Glutamatergic neuron (in vitro differentiated cells): ENCODE measurements around the gene SIGLEC11. TPM values are rescaled to one million over a fixed set of nuclear protein-coding genes. Genes with fewer than 3 reads are reported as not detected.
A peak's percentile ranks its signal among the peaks of the same experiment; 100 is the strongest.
"Not testable (repeated sequence)": the region's sequence is repeated elsewhere in the genome, so short reads cannot be mapped to it uniquely, and the experiment has no call there.

Experiments used
- DNase-seq: peaks from one replicate; pipeline ENCODE4 v3.0.0; 2022
- H3K27ac Mint-ChIP-seq: one replicate; pipeline ENCODE4 v1.8.0; 2020; ENCODE audit warnings: mild to moderate bottlenecking, mixed read lengths, inconsistent platforms; ENCODE audit not compliant: unreplicated experiment
- H3K27me3 Mint-ChIP-seq: one replicate; pipeline ENCODE4 v1.8.0; 2020; ENCODE audit warnings: mild to moderate bottlenecking, moderate library complexity, mixed read lengths, inconsistent platforms; ENCODE audit not compliant: unreplicated experiment
- H3K36me3 Mint-ChIP-seq: one replicate; pipeline ENCODE4 v1.8.0; 2020; ENCODE audit warnings: mild to moderate bottlenecking, mixed read lengths, inconsistent platforms; ENCODE audit not compliant: unreplicated experiment
- H3K4me1 Mint-ChIP-seq: one replicate; pipeline ENCODE4 v1.8.0; 2020; ENCODE audit warnings: mild to moderate bottlenecking, low read depth, mixed read lengths, inconsistent platforms; ENCODE audit not compliant: unreplicated experiment
- H3K4me3 Mint-ChIP-seq: one replicate; pipeline ENCODE4 v1.8.0; 2020; ENCODE audit warnings: mild to moderate bottlenecking, mixed read lengths, inconsistent platforms; ENCODE audit not compliant: unreplicated experiment
- H3K9me3 Mint-ChIP-seq: one replicate; pipeline ENCODE4 v1.8.0; 2020; ENCODE audit warnings: mild to moderate bottlenecking, moderate library complexity, mixed read lengths, inconsistent platforms; ENCODE audit not compliant: unreplicated experiment
- CTCF ChIP-seq: fragments of 200-600 bp; sonication (generic); IDR thresholded peaks from one replicate; pipeline ENCODE4 v1.5.0; 2021; ENCODE audit not compliant: partially characterized antibody, unreplicated experiment
- long read RNA-seq: library from polyadenylated mRNA; unstranded; transcript quantifications from one replicate; pipeline ENCODE4 v2.0.0, GENCODE V29; 2020; ENCODE audit not compliant: unreplicated experiment
- total RNA-seq: library from RNA; stranded (reverse); fragmentation: NEBNext Ultra II Directional; extraction: Animal tissue kit (Norgen Biotek cat#: 25700); gene quantifications from one replicate; pipeline ENCODE4 v1.2.1, GENCODE V29; 2021; ENCODE audit not compliant: unreplicated experiment

Gene SIGLEC11
- total RNA-seq: not detected
- long read RNA-seq: 0 reads

- not testable (repeated sequence) for H3K36me3 Mint-ChIP-seq, H3K27ac Mint-ChIP-seq, DNase-seq, H3K27me3 Mint-ChIP-seq, H3K4me3 Mint-ChIP-seq, H3K4me1 Mint-ChIP-seq, H3K9me3 Mint-ChIP-seq
These were observed at the start of gene SIGLEC11 for GRCh38 chr19:49960980-49961379. TSS of gene SIGLEC11 (minus strand) at chr19:49961172. CDS start at chr19:49961081, 91 bp downstream.

GRCh38 chr19:50008532-50008931 is 47.6 kb upstream of the SIGLEC11 start:
- no peak for TF ChIP-seq CTCF
- Mint-ChIP-seq H3K36me3 (peaks cover 5% of the 10 kb centered on the region), H3K27ac (no peak overlapping the region), H3K27me3 (peaks cover 6% of the 10 kb centered on the region), H3K9me3 (peaks cover 2% of the 10 kb centered on the region), H3K4me1 (no peaks in the 10 kb centered on the region), H3K4me3 (no peak overlapping the region)
- peak; percentile 69 for DNase-seq

GRCh38 chr19:50007947-50008346 is 47.0 kb upstream of the SIGLEC11 start:
- Mint-ChIP-seq H3K4me1 (no peaks in the 10 kb centered on the region), H3K4me3 (no peak overlapping the region)

GRCh38 chr19:50007170-50007569 is 46.2 kb upstream of the SIGLEC11 start:
- peaks cover 4% of the 10 kb centered on the region for H3K9me3 Mint-ChIP-seq

More at GRCh38 chr19:50007947-50008346, 47.0 kb upstream of the SIGLEC11 start:
- Mint-ChIP-seq H3K27ac (no peak overlapping the region), H3K36me3 (no peaks in the 10 kb centered on the region), H3K27me3 (peaks cover 6% of the 10 kb centered on the region), H3K9me3 (peaks cover 4% of the 10 kb centered on the region)
- TF ChIP-seq CTCF: no peak
- DNase-seq: no peak

GRCh38 chr19:50005428-50005827 is 44.5 kb upstream of the SIGLEC11 start:
- Mint-ChIP-seq H3K27me3 (peaks cover 6% of the 10 kb centered on the region), H3K4me3 (no peak overlapping the region), H3K27ac (no peak overlapping the region), H3K9me3 (peaks cover 4% of the 10 kb centered on the region), H3K4me1 (no peaks in the 10 kb centered on the region), H3K36me3 (no peaks in the 10 kb centered on the region)
- TF ChIP-seq CTCF: no peak
- no peak for DNase-seq

More at GRCh38 chr19:50007170-50007569, 46.2 kb upstream of the SIGLEC11 start:
- TF ChIP-seq CTCF: no peak
- H3K4me3 Mint-ChIP-seq: no peak overlapping the region
- no peaks in the 10 kb centered on the region for H3K4me1 Mint-ChIP-seq
- no peak overlapping the region for H3K27ac Mint-ChIP-seq
- no peak for DNase-seq
- H3K36me3 Mint-ChIP-seq: no peaks in the 10 kb centered on the region
- peaks cover 6% of the 10 kb centered on the region for H3K27me3 Mint-ChIP-seq
